Measurements from ENCODE around the gene SLC25A23.

Gene SLC25A23

DNA sequence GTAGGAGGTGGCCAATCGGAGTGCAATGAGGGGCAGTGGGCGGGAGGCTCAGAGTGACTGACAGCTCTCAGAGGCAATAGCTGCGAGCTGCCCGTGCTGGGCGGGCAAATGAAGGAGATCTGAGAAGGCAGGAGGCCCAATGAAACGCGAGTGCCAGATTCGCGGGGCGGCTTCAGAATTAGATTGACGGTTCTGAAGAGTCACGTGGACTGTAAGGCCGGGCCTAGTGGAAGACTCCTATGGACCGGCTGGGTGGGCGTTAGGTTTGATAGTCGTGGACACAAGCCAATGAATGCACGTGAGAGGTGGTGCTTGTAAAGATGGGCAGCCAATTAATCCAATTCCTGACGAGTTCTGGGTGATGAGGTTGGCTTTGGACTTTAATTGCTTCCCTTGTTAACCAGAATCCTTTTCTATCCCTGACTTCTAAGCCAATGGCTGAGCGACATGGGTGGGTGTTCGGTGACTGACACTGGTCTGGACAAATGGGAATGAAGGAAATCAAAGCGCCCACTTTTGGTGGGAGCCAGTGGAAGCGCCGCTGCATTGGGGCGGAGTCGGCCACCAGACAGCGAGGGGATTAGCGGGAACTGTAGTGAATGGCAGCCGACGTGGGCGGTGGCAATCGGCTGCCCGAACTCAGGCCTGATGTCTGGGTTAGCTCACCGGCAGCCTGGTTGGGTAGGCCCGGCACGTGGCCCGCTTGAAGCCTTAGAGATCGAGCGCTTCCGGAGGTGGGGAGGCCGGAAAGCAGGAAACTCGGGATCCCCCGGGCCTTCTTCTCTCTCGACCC lies 34.5 kb downstream of the SLC25A23 start:
- ChIA-PET CTCF (interaction anchor here (0.6 to 1.3 kb wide), 6 partner anchors 297 to 1444 kb away, joined by 3 to 6 read pairs (median 4); no protein-coding TSS in a partner anchor), POLR2A (interaction anchor here (0.5 to 2.1 kb wide), 20 partner anchors 9 to 412 kb away, joined by 3 to 25 read pairs (median 4); partner anchors contain the start of genes ALKBH7, CLPP, GPR108 and GTF2F1)
- Histone ChIP-seq H3K27ac (ENCODE audit: extremely low read depth, low read depth, low read length) (peak overlapping the region; percentile 50), H3K4me1 (ENCODE audit: control insufficient read depth, insufficient read depth, low read length) (peaks cover 7% of the 10 kb centered on the region), H3K9me3 (ENCODE audit: control insufficient read depth, insufficient read depth, low read depth, low read length) (no peaks in the 10 kb centered on the region), H3K36me3 (ENCODE audit: control insufficient read depth in 2 of 2, insufficient read depth in 1 of 2, low read length in 2 of 2) (peaks cover 4 to 33% of the 10 kb centered on the region in 2 experiments; a peak in 1 of 3 replicates), H3K4me3 (ENCODE audit: low read depth, low read length) (no peak overlapping the region)
- TF ChIP-seq, protein P1, sequence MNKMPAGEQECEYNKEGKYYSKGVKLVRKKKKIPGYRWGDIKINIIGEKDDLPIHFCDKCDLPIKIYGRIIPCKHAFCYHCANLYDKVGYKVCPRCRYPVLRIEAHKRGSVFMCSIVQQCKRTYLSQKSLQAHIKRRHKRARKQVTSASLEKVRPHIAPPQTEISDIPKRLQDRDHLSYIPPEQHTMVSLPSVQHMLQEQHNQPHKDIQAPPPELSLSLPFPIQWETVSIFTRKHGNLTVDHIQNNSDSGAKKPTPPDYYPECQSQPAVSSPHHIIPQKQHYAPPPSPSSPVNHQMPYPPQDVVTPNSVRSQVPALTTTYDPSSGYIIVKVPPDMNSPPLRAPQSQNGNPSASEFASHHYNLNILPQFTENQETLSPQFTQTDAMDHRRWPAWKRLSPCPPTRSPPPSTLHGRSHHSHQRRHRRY (tag by site-specific recombination; IDR thresholded peaks at IDR 0.05) = no peak
- TF ChIP-seq ZNF341 (tag by site-specific recombination; IDR thresholded peaks at IDR 0.05; ENCODE audit: low read depth) = peak; percentile 79
- TF ChIP-seq EGR2 (tag by site-specific recombination; IDR thresholded peaks at IDR 0.05; ENCODE audit: low read depth) = peak; percentile 88
- peak; percentile 77 for TF ChIP-seq ZXDB (tag by site-specific recombination; IDR thresholded peaks at IDR 0.05)
- peak; percentile 92 for TF ChIP-seq ZFHX2 (tag by site-specific recombination; conservative IDR thresholded peaks at IDR 0.05)
- TF ChIP-seq, protein P2, sequence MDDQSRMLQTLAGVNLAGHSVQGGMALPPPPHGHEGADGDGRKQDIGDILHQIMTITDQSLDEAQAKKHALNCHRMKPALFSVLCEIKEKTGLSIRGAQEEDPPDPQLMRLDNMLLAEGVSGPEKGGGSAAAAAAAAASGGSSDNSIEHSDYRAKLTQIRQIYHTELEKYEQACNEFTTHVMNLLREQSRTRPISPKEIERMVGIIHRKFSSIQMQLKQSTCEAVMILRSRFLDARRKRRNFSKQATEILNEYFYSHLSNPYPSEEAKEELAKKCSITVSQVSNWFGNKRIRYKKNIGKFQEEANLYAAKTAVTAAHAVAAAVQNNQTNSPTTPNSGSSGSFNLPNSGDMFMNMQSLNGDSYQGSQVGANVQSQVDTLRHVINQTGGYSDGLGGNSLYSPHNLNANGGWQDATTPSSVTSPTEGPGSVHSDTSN (CRISPR knock-in tag; IDR thresholded peaks at IDR 0.05) = peak; percentile 99
- no peak for TF ChIP-seq WT1 (tag by site-specific recombination; IDR thresholded peaks at IDR 0.05)
- TF ChIP-seq ZBTB7A (tag by site-specific recombination; IDR thresholded peaks at IDR 0.05; ENCODE audit: low read depth) = no peak
- TF ChIP-seq, protein P3, sequence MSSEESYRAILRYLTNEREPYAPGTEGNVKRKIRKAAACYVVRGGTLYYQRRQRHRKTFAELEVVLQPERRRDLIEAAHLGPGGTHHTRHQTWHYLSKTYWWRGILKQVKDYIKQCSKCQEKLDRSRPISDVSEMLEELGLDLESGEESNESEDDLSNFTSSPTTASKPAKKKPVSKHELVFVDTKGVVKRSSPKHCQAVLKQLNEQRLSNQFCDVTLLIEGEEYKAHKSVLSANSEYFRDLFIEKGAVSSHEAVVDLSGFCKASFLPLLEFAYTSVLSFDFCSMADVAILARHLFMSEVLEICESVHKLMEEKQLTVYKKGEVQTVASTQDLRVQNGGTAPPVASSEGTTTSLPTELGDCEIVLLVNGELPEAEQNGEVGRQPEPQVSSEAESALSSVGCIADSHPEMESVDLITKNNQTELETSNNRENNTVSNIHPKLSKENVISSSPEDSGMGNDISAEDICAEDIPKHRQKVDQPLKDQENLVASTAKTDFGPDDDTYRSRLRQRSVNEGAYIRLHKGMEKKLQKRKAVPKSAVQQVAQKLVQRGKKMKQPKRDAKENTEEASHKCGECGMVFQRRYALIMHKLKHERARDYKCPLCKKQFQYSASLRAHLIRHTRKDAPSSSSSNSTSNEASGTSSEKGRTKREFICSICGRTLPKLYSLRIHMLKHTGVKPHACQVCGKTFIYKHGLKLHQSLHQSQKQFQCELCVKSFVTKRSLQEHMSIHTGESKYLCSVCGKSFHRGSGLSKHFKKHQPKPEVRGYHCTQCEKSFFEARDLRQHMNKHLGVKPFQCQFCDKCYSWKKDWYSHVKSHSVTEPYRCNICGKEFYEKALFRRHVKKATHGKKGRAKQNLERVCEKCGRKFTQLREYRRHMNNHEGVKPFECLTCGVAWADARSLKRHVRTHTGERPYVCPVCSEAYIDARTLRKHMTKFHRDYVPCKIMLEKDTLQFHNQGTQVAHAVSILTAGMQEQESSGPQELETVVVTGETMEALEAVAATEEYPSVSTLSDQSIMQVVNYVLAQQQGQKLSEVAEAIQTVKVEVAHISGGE (tag by site-specific recombination; conservative IDR thresholded peaks at IDR 0.05; ENCODE audit: low read depth) = no peak
- TF ChIP-seq ZNF146 (tag by site-specific recombination; IDR thresholded peaks at IDR 0.05) = no peak
- peak; percentile 83 for TF ChIP-seq ZSCAN30 (tag by site-specific recombination; IDR thresholded peaks at IDR 0.05)
- peak; percentile 51; the same call in 1 of the 2 replicates for TF ChIP-seq HOXC10 (CRISPR knock-in tag; IDR thresholded peaks at IDR 0.05)
- TF ChIP-seq GFI1B (tag by site-specific recombination; IDR thresholded peaks at IDR 0.05) = peak; percentile 90
- TF ChIP-seq ZNF366 (tag by site-specific recombination; conservative IDR thresholded peaks at IDR 0.05) = no peak
- TF ChIP-seq, protein P4, sequence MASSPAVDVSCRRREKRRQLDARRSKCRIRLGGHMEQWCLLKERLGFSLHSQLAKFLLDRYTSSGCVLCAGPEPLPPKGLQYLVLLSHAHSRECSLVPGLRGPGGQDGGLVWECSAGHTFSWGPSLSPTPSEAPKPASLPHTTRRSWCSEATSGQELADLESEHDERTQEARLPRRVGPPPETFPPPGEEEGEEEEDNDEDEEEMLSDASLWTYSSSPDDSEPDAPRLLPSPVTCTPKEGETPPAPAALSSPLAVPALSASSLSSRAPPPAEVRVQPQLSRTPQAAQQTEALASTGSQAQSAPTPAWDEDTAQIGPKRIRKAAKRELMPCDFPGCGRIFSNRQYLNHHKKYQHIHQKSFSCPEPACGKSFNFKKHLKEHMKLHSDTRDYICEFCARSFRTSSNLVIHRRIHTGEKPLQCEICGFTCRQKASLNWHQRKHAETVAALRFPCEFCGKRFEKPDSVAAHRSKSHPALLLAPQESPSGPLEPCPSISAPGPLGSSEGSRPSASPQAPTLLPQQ (tag by site-specific recombination; IDR thresholded peaks at IDR 0.05) = peak; percentile 92
- TF ChIP-seq, protein P5, sequence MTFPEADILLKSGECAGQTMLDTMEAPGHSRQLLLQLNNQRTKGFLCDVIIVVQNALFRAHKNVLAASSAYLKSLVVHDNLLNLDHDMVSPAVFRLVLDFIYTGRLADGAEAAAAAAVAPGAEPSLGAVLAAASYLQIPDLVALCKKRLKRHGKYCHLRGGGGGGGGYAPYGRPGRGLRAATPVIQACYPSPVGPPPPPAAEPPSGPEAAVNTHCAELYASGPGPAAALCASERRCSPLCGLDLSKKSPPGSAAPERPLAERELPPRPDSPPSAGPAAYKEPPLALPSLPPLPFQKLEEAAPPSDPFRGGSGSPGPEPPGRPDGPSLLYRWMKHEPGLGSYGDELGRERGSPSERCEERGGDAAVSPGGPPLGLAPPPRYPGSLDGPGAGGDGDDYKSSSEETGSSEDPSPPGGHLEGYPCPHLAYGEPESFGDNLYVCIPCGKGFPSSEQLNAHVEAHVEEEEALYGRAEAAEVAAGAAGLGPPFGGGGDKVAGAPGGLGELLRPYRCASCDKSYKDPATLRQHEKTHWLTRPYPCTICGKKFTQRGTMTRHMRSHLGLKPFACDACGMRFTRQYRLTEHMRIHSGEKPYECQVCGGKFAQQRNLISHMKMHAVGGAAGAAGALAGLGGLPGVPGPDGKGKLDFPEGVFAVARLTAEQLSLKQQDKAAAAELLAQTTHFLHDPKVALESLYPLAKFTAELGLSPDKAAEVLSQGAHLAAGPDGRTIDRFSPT (tag by site-specific recombination; IDR thresholded peaks at IDR 0.05) = peak; percentile 95
- peak; percentile 75 for TF ChIP-seq ZNF394 (tag by site-specific recombination; IDR thresholded peaks at IDR 0.05; ENCODE audit: borderline replicate concordance)
- no peak for TF ChIP-seq ZNF521 (tag by site-specific recombination; IDR thresholded peaks at IDR 0.05)
- TF ChIP-seq, protein P6, sequence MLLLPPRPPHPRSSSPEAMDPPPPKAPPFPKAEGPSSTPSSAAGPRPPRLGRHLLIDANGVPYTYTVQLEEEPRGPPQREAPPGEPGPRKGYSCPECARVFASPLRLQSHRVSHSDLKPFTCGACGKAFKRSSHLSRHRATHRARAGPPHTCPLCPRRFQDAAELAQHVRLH (tag by site-specific recombination; IDR thresholded peaks at IDR 0.05) = peak; percentile 70
- TF ChIP-seq ZNF24 (tag by site-specific recombination; IDR thresholded peaks at IDR 0.05) = 0 out of 2 replicates have a peak, but pooled peaks have one; percentile 47
- TF ChIP-seq ZNF660 (tag by site-specific recombination; IDR thresholded peaks at IDR 0.05) = peak; percentile 65; the same call in 1 of the 2 replicates
- TF ChIP-seq RBAK (tag by site-specific recombination; IDR thresholded peaks at IDR 0.05) = no peak
- TF ChIP-seq, protein P7, sequence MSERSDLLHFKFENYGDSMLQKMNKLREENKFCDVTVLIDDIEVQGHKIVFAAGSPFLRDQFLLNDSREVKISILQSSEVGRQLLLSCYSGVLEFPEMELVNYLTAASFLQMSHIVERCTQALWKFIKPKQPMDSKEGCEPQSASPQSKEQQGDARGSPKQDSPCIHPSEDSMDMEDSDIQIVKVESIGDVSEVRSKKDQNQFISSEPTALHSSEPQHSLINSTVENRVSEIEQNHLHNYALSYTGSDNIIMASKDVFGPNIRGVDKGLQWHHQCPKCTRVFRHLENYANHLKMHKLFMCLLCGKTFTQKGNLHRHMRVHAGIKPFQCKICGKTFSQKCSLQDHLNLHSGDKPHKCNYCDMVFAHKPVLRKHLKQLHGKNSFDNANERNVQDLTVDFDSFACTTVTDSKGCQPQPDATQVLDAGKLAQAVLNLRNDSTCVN (tag by site-specific recombination; optimal IDR thresholded peaks at IDR 0.05) = peak; percentile 15
- TF ChIP-seq KLF7 (tag by site-specific recombination; IDR thresholded peaks at IDR 0.05; ENCODE audit: borderline replicate concordance) = 0 out of 2 replicates have a peak, but pooled peaks have one; percentile 25
- peak; percentile 85; the same call in 1 of the 2 replicates for TF ChIP-seq ZNF324 (tag by site-specific recombination; IDR thresholded peaks at IDR 0.05)
- TF ChIP-seq SP7 (tag by site-specific recombination; IDR thresholded peaks at IDR 0.05) = peak; percentile 34

All from HEK293 (cell line).